NCI-H146 treated with DMSO at 0.1 percent for 48 hours (cell line): ENCODE results near the gene TMEM254.
"Not testable (repeated sequence)": the region's sequence is repeated elsewhere in the genome, so short reads cannot be mapped to it uniquely, and the experiment has no call there.

Experiments
- DNase-seq: peaks from one replicate; lab custom pipeline; 2025; ENCODE audit not compliant: unreplicated experiment; lab: John Stamatoyannopoulos, UW

Gene TMEM254

GRCh38 chr10:80132299-80133139 is 54.1 kb downstream of the TMEM254 start, which contains the start of gene PLAC9:
Gene PLAC9 (plus strand): TSS chr10:80132730. CDS start chr10:80132763, 33 bp downstream.
- DNase-seq: no peak

DNA sequence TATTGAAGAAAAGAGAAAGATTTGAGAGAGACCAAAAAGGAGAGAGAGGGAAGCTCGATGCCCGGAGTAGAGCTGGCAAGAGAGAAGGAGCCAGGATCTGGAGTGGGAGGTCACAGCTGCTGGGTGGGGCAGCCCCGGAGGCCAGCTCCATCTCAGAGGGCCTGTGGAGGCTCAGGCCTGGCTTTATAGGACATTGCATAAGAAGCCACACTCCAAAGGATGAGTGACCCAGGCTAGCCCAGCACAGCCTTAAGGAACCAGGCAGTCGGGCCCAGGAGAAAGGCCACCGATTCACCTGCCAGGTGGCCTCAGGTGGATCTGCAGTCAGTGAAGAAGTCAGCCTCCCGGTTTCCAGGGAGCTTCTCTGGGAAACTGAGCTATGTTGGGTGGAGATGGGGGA is 54.7 kb downstream of the TMEM254 start:
- no peak for DNase-seq

GRCh38 chr10:80133687-80134086 is 55.2 kb downstream of the TMEM254 start:
- not testable (repeated sequence) for DNase-seq

- no peak for DNase-seq
These were observed 57.7 kb downstream of the TMEM254 start for GRCh38 chr10:80136134-80136571.

DNA sequence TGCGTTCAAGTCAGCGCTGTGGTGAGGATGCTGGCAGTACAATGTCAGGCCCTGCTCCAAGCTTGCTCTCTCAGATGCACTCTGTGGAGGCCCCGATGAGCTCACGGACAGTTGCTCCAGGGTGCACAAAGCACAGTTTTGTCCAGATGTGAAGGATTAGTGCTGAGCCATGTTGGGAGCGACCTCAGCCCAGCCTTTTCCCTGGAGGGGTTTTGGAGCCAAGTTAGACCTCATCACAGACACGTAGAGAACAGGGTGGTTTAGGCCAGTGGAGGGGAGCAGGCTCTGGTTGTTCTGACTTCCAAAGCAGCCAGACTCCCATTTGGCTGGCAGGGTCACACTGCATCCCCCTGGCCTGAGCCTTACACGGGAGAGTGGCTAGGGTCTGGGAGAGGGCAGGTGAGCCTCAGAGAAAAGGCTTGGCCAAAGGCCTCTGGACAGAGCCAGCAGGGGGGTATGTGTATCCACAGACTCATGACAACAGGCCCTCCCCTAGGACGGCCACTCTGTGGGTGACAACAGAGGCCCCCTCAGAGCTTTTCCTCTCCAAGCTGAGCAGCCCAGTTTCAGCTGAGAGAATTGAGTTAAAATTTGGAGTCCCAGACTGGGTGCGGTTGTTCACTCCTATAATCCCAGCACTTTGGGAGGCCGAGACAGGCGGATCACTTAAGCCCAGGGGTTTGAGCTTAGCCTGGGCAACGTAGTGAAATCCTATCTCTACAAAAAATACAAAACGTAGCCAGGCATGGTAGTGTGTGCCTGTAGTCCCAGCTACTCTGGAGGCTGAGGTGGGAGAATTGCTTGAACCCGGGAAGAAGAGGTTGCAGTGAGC is 58.8 kb downstream of the TMEM254 start:
- DNase-seq: no peak

GRCh38 chr10:80137920-80138319 is 59.5 kb downstream of the TMEM254 start:
- DNase-seq: no peak

DNA sequence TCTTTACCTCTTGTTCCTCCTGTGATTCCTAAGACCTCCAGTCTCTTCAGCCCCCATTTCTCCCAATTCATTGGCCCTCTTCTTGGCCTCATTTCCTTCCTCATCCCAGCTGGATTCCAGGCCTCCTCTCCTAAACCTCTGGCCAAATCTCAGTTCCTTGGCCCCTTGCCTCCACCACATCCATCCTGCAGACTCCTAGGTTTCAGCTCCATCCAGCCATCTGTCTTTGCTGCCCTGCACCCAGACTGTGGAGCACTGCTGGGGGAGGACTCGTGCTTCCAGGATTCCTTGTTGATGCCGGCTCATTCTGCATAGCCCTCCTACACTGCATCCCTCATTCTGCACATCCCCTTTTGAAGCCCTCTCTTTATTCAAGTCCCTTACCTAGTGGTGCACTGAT is 60.8 kb downstream of the TMEM254 start:
- no peak for DNase-seq

GRCh38 chr10:80140251-80140650 is 61.8 kb downstream of the TMEM254 start:
- no peak for DNase-seq

GRCh38 chr10:80141696-80142460 is 63.4 kb downstream of the TMEM254 start:
- no peak for DNase-seq
